ENCODE measurements around the gene GNPTAB. TPM values are rescaled to one million over a fixed set of nuclear protein-coding genes. Genes with fewer than 3 reads are reported as not detected.
A peak's percentile ranks its signal among the peaks of the same experiment; 100 is the strongest.

Gene GNPTAB
- total and polyA plus RNA-seq, 2 of the 13 experiments (the other 11 are each of a cell fraction or from before 2014, with no cell fraction given) = 13.6 to 19.4 TPM

DNA sequence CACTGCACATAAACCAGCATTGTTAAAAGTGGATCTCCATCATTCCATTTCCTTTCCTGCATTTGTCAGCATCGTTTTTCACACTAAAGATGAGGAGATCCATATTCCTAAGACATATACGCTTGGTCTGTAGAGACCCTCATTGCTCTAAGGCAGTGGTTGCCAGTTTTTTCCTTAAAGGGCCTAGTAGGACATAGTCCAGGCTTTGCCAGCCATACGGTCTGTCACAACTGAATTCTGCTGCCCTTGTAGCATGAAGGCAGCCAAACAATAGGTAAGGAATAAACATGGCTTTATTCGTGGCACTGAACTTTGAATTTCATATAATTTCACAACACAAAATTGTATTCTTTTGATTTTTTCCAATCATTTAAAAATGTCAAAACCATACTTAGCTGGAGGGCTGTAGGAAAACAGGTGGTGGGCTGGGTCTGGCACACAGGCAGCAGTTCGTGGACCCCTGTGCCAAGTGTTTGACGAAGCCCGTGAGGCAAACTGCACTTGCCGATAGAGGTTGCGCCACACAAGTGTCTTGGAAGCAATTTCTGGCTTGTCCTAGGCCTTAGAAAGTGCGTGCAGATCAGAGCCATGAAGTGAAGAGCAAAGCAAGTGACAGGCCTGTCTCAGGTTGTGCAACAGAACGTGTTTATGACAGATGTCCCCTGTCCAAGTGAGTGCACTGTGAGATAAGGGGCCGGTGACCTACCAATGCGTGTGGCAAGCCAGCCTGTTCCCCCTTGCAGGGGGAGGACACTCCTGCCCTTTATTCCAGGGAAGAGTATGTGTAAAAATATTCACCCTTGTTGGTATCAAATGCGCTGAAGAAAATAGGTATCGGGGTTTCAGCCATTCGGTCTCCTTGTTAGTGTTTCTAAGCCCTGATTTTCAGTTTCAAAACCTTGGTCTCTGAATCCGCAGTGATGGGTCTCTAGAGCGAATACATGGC, 134.2 kb downstream of the GNPTAB start (continued):
- TF ChIP-seq, protein P1, sequence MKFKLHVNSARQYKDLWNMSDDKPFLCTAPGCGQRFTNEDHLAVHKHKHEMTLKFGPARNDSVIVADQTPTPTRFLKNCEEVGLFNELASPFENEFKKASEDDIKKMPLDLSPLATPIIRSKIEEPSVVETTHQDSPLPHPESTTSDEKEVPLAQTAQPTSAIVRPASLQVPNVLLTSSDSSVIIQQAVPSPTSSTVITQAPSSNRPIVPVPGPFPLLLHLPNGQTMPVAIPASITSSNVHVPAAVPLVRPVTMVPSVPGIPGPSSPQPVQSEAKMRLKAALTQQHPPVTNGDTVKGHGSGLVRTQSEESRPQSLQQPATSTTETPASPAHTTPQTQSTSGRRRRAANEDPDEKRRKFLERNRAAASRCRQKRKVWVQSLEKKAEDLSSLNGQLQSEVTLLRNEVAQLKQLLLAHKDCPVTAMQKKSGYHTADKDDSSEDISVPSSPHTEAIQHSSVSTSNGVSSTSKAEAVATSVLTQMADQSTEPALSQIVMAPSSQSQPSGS (CRISPR knock-in tag; IDR thresholded peaks at IDR 0.05) = no peak
- TF ChIP-seq, protein P2, sequence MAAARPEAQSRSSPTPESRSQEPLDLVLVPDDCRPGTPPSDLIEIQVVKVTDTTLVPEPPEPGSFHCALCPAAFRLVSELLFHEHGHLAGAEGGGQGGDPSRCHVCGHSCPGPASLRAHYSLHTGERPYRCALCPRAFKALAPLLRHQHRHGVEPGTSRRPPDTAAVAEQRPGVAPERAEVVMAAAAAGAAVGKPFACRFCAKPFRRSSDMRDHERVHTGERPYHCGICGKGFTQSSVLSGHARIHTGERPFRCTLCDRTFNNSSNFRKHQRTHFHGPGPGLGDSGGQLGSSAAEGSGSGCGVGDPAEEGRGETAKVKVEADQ (CRISPR knock-in tag; IDR thresholded peaks at IDR 0.05; ENCODE audit: borderline replicate concordance) = no peak
- TF ChIP-seq, protein P3, sequence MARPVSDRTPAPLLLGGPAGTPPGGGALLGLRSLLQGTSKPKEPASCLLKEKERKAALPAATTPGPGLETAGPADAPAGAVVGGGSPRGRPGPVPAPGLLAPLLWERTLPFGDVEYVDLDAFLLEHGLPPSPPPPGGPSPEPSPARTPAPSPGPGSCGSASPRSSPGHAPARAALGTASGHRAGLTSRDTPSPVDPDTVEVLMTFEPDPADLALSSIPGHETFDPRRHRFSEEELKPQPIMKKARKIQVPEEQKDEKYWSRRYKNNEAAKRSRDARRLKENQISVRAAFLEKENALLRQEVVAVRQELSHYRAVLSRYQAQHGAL (CRISPR knock-in tag; IDR thresholded peaks at IDR 0.05; ENCODE audit: not compliant biosample characterization) = no peak
- TF ChIP-seq ZNF350 (CRISPR knock-in tag; IDR thresholded peaks at IDR 0.05; ENCODE audit: borderline replicate concordance, low read depth) (peak; percentile 48; the same call in 1 of the 2 replicates), ZNF75D (CRISPR knock-in tag; IDR thresholded peaks at IDR 0.05; ENCODE audit: borderline replicate concordance) (no peak), ZNF724P (CRISPR knock-in tag; IDR thresholded peaks at IDR 0.05; ENCODE audit: borderline replicate concordance) (0 out of 2 replicates have a peak, but pooled peaks have one; percentile 49), DPF2 (CRISPR knock-in tag; IDR thresholded peaks at IDR 0.05; ENCODE audit: borderline replicate concordance, low read depth) (peak; percentile 75), RNF2 (conservative IDR thresholded peaks at IDR 0.05; ENCODE audit: low read depth) (no peak), EP300 (IDR thresholded peaks at IDR 0.05; ENCODE audit: low read depth in 2 of 2, low read length in 2 of 2) (peak in 1 of 2 experiments; percentile 86; a peak in 2 of 4 replicates), EP300 (CRISPR knock-in tag; IDR thresholded peaks at IDR 0.05; ENCODE audit: borderline replicate concordance) (0 out of 2 replicates have a peak, but pooled peaks have one; percentile 15), JUND (CRISPR knock-in tag; IDR thresholded peaks at IDR 0.05) (no peak; the same call in 1 of the 2 replicates), ZNF605 (CRISPR knock-in tag; IDR thresholded peaks at IDR 0.05) (peak; percentile 77; the same call in 1 of the 2 replicates), ZNF761 (CRISPR knock-in tag; conservative IDR thresholded peaks at IDR 0.05) (no peak), PHF5A (CRISPR knock-in tag; IDR thresholded peaks at IDR 0.05; ENCODE audit: low read depth, unreplicated experiment) (no peak), MED1 (CRISPR knock-in tag; IDR thresholded peaks at IDR 0.05) (peak; percentile 51; the same call in 1 of the 2 replicates), XBP1 (CRISPR knock-in tag; IDR thresholded peaks at IDR 0.05) (no peak), PRMT3 (CRISPR knock-in tag; IDR thresholded peaks at IDR 0.05; ENCODE audit: borderline replicate concordance, low read depth) (no peak), RFX1 (IDR thresholded peaks at IDR 0.05) (no peak), TARDBP (CRISPR knock-in tag; IDR thresholded peaks at IDR 0.05) (peak; percentile 40; the same call in 1 of the 2 replicates), ZNF496 (CRISPR knock-in tag; IDR thresholded peaks at IDR 0.05; ENCODE audit: insufficient replicate concordance) (no peak), SRF (IDR thresholded peaks at IDR 0.05; ENCODE audit: low read depth, low read length) (no peak), MTA1 (CRISPR knock-in tag; IDR thresholded peaks at IDR 0.05; ENCODE audit: borderline replicate concordance) (peak; percentile 76), MIER2 (CRISPR knock-in tag; IDR thresholded peaks at IDR 0.05) (no peak)
- TF ChIP-seq, protein P4, sequence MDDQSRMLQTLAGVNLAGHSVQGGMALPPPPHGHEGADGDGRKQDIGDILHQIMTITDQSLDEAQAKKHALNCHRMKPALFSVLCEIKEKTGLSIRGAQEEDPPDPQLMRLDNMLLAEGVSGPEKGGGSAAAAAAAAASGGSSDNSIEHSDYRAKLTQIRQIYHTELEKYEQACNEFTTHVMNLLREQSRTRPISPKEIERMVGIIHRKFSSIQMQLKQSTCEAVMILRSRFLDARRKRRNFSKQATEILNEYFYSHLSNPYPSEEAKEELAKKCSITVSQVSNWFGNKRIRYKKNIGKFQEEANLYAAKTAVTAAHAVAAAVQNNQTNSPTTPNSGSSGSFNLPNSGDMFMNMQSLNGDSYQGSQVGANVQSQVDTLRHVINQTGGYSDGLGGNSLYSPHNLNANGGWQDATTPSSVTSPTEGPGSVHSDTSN (CRISPR knock-in tag; IDR thresholded peaks at IDR 0.05; ENCODE audit: borderline replicate concordance) = no peak
